SK-N-SH (cell line): ENCODE measurements around the gene ADAMTS14. TPM values are rescaled to one million over a fixed set of nuclear protein-coding genes. Genes with fewer than 3 reads are reported as not detected.

Experiments
- CTCF ChIA-PET: fragments of 300-600, 350-600 bp; formaldehyde crosslinking; extraction: SDS; loops from one replicate; lab custom pipeline; 2021; lab: Yijun Ruan, JAX
- POLR2A ChIA-PET: fragments of 350-600 bp; sonication (Branson Sonifier 250); formaldehyde crosslinking; extraction: SDS; loops from one replicate; lab custom pipeline; 2020; ENCODE audit warnings: antibody characterized with exemption, inconsistent platforms; lab: Yijun Ruan, JAX
- DNase-seq: peaks from one replicate; pipeline ENCODE4 v3.0.0; 2012
- H2AFZ ChIP-seq: fragments of 200-600 bp; sonication (generic); 2 replicates; pipeline ENCODE4 v1.8.1; 2016; ENCODE audit warnings: antibody characterized with exemption, mild to moderate bottlenecking, low read depth
- H3F3A ChIP-seq: fragments of 200-600 bp; sonication (generic); replicated peaks from 2 replicates; pipeline ENCODE3; 2016; ENCODE audit warnings: antibody characterized with exemption, mild to moderate bottlenecking; ENCODE audit not compliant: insufficient read depth
- H3K27ac ChIP-seq, 2 experiments: fragments of 200-500 bp in 1 of 2; fragments of 200-600 bp in 1 of 2; sonication (Bioruptor generic) in 1 of 2; sonication (generic), shearing (Covaris generic) in 1 of 2; 2 replicates each; pipeline versions ENCODE4 v1.5.1 to v1.6.1; 2014 to 2016; ENCODE audit warnings: low read depth in 2 of 2, inconsistent platforms in 1 of 2, low read length in 1 of 2, mild to moderate bottlenecking in 1 of 2, mixed read lengths in 1 of 2
- H3K27me3 ChIP-seq: fragments of 200-600 bp; sonication (generic), shearing (Covaris generic); 2 replicates; pipeline ENCODE4 v1.6.1; 2016; ENCODE audit warnings: mixed run types; ENCODE audit not compliant: insufficient read depth
- H3K36me3 ChIP-seq, 2 experiments: fragments of 200-500 bp in 1 of 2; fragments of 200-600 bp in 1 of 2; sonication (Bioruptor generic) in 1 of 2; sonication (generic) in 1 of 2; replicated peaks in 1 of 2; 2 replicates each; pipeline versions ENCODE3 to v1.5.1; 2014 to 2016; ENCODE audit warnings: low read length in 1 of 2, mild to moderate bottlenecking in 1 of 2; ENCODE audit not compliant: insufficient read depth in 2 of 2, control insufficient read depth in 1 of 2
- H3K4me1 ChIP-seq, 2 experiments: fragments of 200-500 bp in 1 of 2; fragments of 200-600 bp in 1 of 2; sonication (Bioruptor generic) in 1 of 2; sonication (generic), shearing (Covaris generic) in 1 of 2; 2 replicates each; pipeline versions ENCODE4 v1.5.1 to v1.6.1; 2014 to 2016; ENCODE audit warnings: low read depth in 1 of 2, low read length in 1 of 2, mixed run types in 1 of 2; ENCODE audit not compliant: insufficient read depth in 2 of 2, control insufficient read depth in 1 of 2
- H3K4me2 ChIP-seq: fragments of 200-600 bp; sonication (generic), shearing (Covaris generic); 2 replicates; pipeline ENCODE4 v1.6.1; 2017; ENCODE audit warnings: mixed run types
- H3K4me3 ChIP-seq, 2 experiments: fragments of 200-500 bp in 1 of 2; fragments of 200-600 bp in 1 of 2; sonication (Bioruptor generic) in 1 of 2; sonication (generic), shearing (Covaris generic) in 1 of 2; 2 replicates each; pipeline versions ENCODE4 v1.5.1 to v1.8.1; 2014 to 2016; ENCODE audit warnings: low read depth in 2 of 2, inconsistent platforms in 1 of 2, low read length in 1 of 2, mild to moderate bottlenecking in 1 of 2, mixed read lengths in 1 of 2, moderate library complexity in 1 of 2
- H3K79me2 ChIP-seq: fragments of 200-600 bp; sonication (generic); 2 replicates; pipeline ENCODE4 v1.8.1; 2017; ENCODE audit warnings: mild to moderate bottlenecking; ENCODE audit not compliant: insufficient read depth
- H3K9ac ChIP-seq: fragments of 200-600 bp; sonication (generic); 2 replicates; pipeline ENCODE4 v1.6.1; 2017; ENCODE audit warnings: mixed run types
- H3K9me2 ChIP-seq: fragments of 200-600 bp; sonication (generic); 2 replicates; pipeline ENCODE4 v1.6.1; 2017; ENCODE audit warnings: mixed run types
- H3K9me3 ChIP-seq: fragments of 200-600 bp; sonication (generic); 2 replicates; pipeline ENCODE4 v1.6.1; 2017; ENCODE audit warnings: mixed run types, mild to moderate bottlenecking, moderate library complexity
- H4K20me1 ChIP-seq: fragments of 200-600 bp; sonication (generic); 2 replicates; pipeline ENCODE4 v1.6.1; 2017; ENCODE audit warnings: mild to moderate bottlenecking, mixed run types; ENCODE audit not compliant: insufficient read depth
- GABPA ChIP-seq: IDR thresholded peaks from 2 replicates; pipeline ENCODE4 v1.4.0; 2012; ENCODE audit warnings: low read depth, mild to moderate bottlenecking
- GATA2 ChIP-seq: sonication (generic); formaldehyde crosslinking; IDR thresholded peaks from 2 replicates; pipeline ENCODE4 v1.5.0; 2020; ENCODE audit warnings: mild to moderate bottlenecking, missing genetic modification reagents
- JUND ChIP-seq: IDR thresholded peaks from 2 replicates; pipeline ENCODE4 v1.4.0; 2012
- PBX3 ChIP-seq: IDR thresholded peaks from 2 replicates; pipeline ENCODE4; 2012
- POLR2AphosphoS5 ChIP-seq: IDR thresholded peaks from 2 replicates; pipeline ENCODE4 v1.6.1; 2012; ENCODE audit warnings: low read depth, low read length
- RCOR1 ChIP-seq: fragments of 150-350 bp; IDR thresholded peaks from 2 replicates; pipeline ENCODE4 v1.6.1; 2017; ENCODE audit warnings: antibody characterized with exemption, low read length
- REST ChIP-seq: IDR thresholded peaks from 2 replicates; pipeline ENCODE4 v1.6.1; 2012; ENCODE audit warnings: mild to moderate bottlenecking, low read depth, low read length, moderate library complexity
- RFX5 ChIP-seq: IDR thresholded peaks from 2 replicates; pipeline ENCODE4 v1.6.1; 2012; ENCODE audit warnings: mild to moderate bottlenecking, improper control_type of control experiment, low read length
- RXRA ChIP-seq: IDR thresholded peaks from 2 replicates; pipeline ENCODE4 v1.4.0; 2012; ENCODE audit warnings: low read depth, mild to moderate bottlenecking, borderline replicate concordance
- USF1 ChIP-seq: IDR thresholded peaks from 2 replicates; pipeline ENCODE4 v1.4.0; 2012; ENCODE audit warnings: low read depth, borderline replicate concordance
- WGBS: methylation state at CpG from one replicate; pipeline ENCODE4 v1.1.6; 2017; ENCODE audit warnings: low lambda C conversion rate; 5-methylcytosine and 5-hydroxymethylcytosine counted together
- polyA plus RNA-seq, 3 experiments: library from polyadenylated mRNA; depleted of rRNA; stranded (reverse); fragments of >200 nt; gene quantifications; 2 replicates each; pipeline ENCODE4 v1.2.3, GENCODE V29; 2012

ADAMTS14 gene
- polyA plus RNA-seq, 1 of the 3 experiments (the other 2 are of a cell fraction) = 1.1 TPM

GRCh38 chr10:70740406-70741288 lies 68.3 kb downstream of the ADAMTS14 start:
- DNase-seq = no peak
- no peaks in the 10 kb centered on the region for H3K9me3 ChIP-seq
- no peak overlapping the region for H3K4me3 ChIP-seq
- no peaks in the 10 kb centered on the region for H4K20me1 ChIP-seq
- no peak overlapping the region for H3K4me2 ChIP-seq
- H3K4me1 ChIP-seq = peaks cover 0 to 8% of the 10 kb centered on the region in 2 experiments; a peak in 1 of 4 replicates
- H3K27me3 ChIP-seq = no peaks in the 10 kb centered on the region
- no peak overlapping the region for H2AFZ ChIP-seq
- H3K9ac ChIP-seq = no peak overlapping the region
- 49% methylated on average over 5 of the region's 12 CpGs for WGBS
- no peaks in the 10 kb centered on the region for H3K79me2 ChIP-seq
- no peak for TF ChIP-seq RCOR1
- no peak for TF ChIP-seq USF1
- TF ChIP-seq RFX5 = no peak
- TF ChIP-seq POLR2AphosphoS5 = no peak
- no peak for TF ChIP-seq GATA2 (CRISPR knock-in tag)
- TF ChIP-seq PBX3 = no peak
- ChIA-PET CTCF (interaction anchor here (0.7 kb wide), 1 partner anchor 167 kb away, joined by 3 read pairs; no protein-coding TSS in a partner anchor), POLR2A (no interaction called here)
- H3K36me3 ChIP-seq = no peaks in the 10 kb centered on the region
- no peak overlapping the region for H3K27ac ChIP-seq
- no peaks in the 10 kb centered on the region for H3K9me2 ChIP-seq
- no peaks in the 10 kb centered on the region for H3F3A ChIP-seq

- POLR2A ChIA-PET = no interaction called here
- no peak overlapping the region for H3K4me2 ChIP-seq
These were observed 70.5 kb downstream of the ADAMTS14 start for GRCh38 chr10:70742537-70743429.

More at GRCh38 chr10:70742537-70743429, 70.5 kb downstream of the ADAMTS14 start:
- Histone ChIP-seq H3K36me3 (no peaks in the 10 kb centered on the region), H3K79me2 (no peaks in the 10 kb centered on the region), H4K20me1 (no peaks in the 10 kb centered on the region), H3K9me3 (no peaks in the 10 kb centered on the region), H3K27ac (no peak overlapping the region), H3K4me3 (no peak overlapping the region), H3K9ac (no peak overlapping the region), H2AFZ (no peak overlapping the region), H3F3A (no peaks in the 10 kb centered on the region), H3K9me2 (no peaks in the 10 kb centered on the region), H3K4me1 (peaks cover 0 to 8% of the 10 kb centered on the region in 2 experiments; a peak in 1 of 4 replicates), H3K27me3 (no peaks in the 10 kb centered on the region)
- TF ChIP-seq GABPA (no peak), RCOR1 (no peak), JUND (no peak), RFX5 (no peak), REST (no peak), PBX3 (no peak), RXRA (no peak)
- 46% methylated on average over 8 of the region's 8 CpGs for WGBS
- no peak for DNase-seq
- CTCF ChIA-PET = interaction anchor here (0.9 to 2.5 kb wide), 3 partner anchors 16 to 192 kb away, joined by 3 to 13 read pairs (median 5); no protein-coding TSS in a partner anchor
